ENCODE data around the gene SAT2. TPM values are rescaled to one million over a fixed set of nuclear protein-coding genes. Genes with fewer than 3 reads are reported as not detected.

The SAT2 gene
- total RNA-seq: 76.3 and 89.1 TPM in 2 replicates
- long read RNA-seq, transcript SAT2-202 (6 exons, 974 nt): major isoform, 5 of 19 reads
- long read RNA-seq, transcript SAT2-208 (5 exons, 640 nt): major isoform, 5 of 19 reads
- long read RNA-seq, partial matches to known transcripts: 0 of 19 reads
- long read RNA-seq, other reads (novel, unspliced or antisense): 4 of 19 reads

- H3K36me3 Mint-ChIP-seq (ENCODE audit: low read depth): peaks cover 3% of the 10 kb centered on the region
- peak within 1 kb of the TSS; percentile 90 for H3K4me3 Mint-ChIP-seq
- peak within 1 kb of the TSS; percentile 96 for H3K27ac Mint-ChIP-seq (ENCODE audit: unreplicated experiment)
- no peaks in the 10 kb centered on the region for H3K27me3 Mint-ChIP-seq (ENCODE audit: low read depth)
- peak; percentile 95 for DNase-seq (ENCODE audit: low read depth, low spot score)
- TF ChIP-seq, protein P1, sequence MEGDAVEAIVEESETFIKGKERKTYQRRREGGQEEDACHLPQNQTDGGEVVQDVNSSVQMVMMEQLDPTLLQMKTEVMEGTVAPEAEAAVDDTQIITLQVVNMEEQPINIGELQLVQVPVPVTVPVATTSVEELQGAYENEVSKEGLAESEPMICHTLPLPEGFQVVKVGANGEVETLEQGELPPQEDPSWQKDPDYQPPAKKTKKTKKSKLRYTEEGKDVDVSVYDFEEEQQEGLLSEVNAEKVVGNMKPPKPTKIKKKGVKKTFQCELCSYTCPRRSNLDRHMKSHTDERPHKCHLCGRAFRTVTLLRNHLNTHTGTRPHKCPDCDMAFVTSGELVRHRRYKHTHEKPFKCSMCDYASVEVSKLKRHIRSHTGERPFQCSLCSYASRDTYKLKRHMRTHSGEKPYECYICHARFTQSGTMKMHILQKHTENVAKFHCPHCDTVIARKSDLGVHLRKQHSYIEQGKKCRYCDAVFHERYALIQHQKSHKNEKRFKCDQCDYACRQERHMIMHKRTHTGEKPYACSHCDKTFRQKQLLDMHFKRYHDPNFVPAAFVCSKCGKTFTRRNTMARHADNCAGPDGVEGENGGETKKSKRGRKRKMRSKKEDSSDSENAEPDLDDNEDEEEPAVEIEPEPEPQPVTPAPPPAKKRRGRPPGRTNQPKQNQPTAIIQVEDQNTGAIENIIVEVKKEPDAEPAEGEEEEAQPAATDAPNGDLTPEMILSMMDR (conservative IDR thresholded peaks at IDR 0.05): no peak
- H3K9me3 Mint-ChIP-seq: no peaks in the 10 kb centered on the region
- peaks cover 30% of the 10 kb centered on the region for H3K4me1 Mint-ChIP-seq
Measured at GRCh38 chr17:7627250-7628121, at the start of gene SAT2. TSS of gene SAT2 (minus strand) at chr17:7627821. CDS start at chr17:7627635, 186 bp downstream.

DNA sequence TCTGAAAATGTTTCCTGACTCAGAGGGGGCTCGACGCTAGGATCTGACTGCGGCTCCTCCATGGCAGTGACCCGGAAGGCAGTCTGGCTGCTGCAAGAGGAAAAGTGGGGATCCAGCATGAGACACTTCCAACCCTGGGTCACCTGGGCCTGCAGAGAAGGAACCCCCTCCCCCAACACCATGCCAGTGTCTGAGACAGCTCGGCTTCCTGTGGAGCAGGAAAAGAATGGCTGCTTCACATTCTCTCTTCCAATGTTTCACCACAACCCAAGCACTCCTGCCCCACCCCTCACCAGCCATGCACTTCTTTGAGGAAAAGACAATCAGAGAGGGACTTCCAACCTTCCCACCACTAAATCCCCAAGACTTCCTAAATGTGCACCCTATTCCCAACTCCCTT is 48.9 kb upstream of the SAT2 start:
- Mint-ChIP-seq H3K4me3 (no peak overlapping the region), H3K27me3 (ENCODE audit: low read depth) (no peaks in the 10 kb centered on the region)
- TF ChIP-seq, protein P1 (conservative IDR thresholded peaks at IDR 0.05): no peak

GRCh38 chr17:7674934-7675333 is 47.3 kb upstream of the SAT2 start:
- Mint-ChIP-seq H3K27ac (ENCODE audit: unreplicated experiment) (no peak overlapping the region), H3K4me3 (no peak overlapping the region), H3K4me1 (peaks cover 15% of the 10 kb centered on the region), H3K36me3 (ENCODE audit: low read depth) (peaks cover 35% of the 10 kb centered on the region), H3K9me3 (peaks cover 2% of the 10 kb centered on the region), H3K27me3 (ENCODE audit: low read depth) (no peaks in the 10 kb centered on the region)
- TF ChIP-seq, protein P1 (conservative IDR thresholded peaks at IDR 0.05): no peak
- no peak for DNase-seq (ENCODE audit: low read depth, low spot score)

More for the DNA sequence above, 48.9 kb upstream of the SAT2 start:
- Mint-ChIP-seq H3K4me1 (peaks cover 15% of the 10 kb centered on the region), H3K27ac (ENCODE audit: unreplicated experiment) (no peak overlapping the region), H3K36me3 (ENCODE audit: low read depth) (peaks cover 32% of the 10 kb centered on the region), H3K9me3 (peaks cover 2% of the 10 kb centered on the region)
- DNase-seq (ENCODE audit: low read depth, low spot score): no peak

DNA sequence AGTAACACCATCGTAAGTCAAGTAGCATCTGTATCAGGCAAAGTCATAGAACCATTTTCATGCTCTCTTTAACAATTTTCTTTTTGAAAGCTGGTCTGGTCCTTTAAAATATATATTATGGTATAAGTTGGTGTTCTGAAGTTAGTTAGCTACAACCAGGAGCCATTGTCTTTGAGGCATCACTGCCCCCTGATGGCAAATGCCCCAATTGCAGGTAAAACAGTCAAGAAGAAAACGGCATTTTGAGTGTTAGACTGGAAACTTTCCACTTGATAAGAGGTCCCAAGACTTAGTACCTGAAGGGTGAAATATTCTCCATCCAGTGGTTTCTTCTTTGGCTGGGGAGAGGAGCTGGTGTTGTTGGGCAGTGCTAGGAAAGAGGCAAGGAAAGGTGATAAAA is 45.6 kb upstream of the SAT2 start:
- Mint-ChIP-seq H3K9me3 (peaks cover 2% of the 10 kb centered on the region), H3K4me3 (no peak overlapping the region), H3K27ac (ENCODE audit: unreplicated experiment) (no peak overlapping the region), H3K4me1 (peaks cover 15% of the 10 kb centered on the region), H3K27me3 (ENCODE audit: low read depth) (no peaks in the 10 kb centered on the region), H3K36me3 (ENCODE audit: low read depth) (peaks cover 35% of the 10 kb centered on the region)
- TF ChIP-seq, protein P1 (conservative IDR thresholded peaks at IDR 0.05): peak; percentile 64
- DNase-seq (ENCODE audit: low read depth, low spot score): peak; percentile 45

DNA sequence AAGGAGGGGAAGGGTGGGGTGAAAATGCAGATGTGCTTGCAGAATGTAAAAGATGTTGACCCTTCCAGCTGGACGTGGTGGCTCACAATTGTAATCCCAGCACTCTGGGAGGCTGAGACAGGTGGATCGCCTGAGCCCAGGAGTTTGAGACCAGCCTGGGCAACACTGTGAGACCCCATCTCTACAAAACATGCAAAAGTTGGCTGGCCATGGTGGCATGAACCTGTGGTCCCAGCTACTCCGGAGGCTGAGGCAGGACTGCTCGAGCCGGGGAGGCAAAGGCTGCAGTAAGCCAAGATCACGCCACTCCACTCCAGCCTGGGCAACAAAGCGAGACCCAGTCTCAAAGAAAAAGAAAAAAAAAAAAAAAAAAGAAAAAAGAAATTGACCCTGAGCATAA is 40.9 kb upstream of the SAT2 start:
- TF ChIP-seq, protein P1 (conservative IDR thresholded peaks at IDR 0.05): no peak

More for the DNA sequence above, 40.9 kb upstream of the SAT2 start:
- Mint-ChIP-seq H3K4me3 (no peak overlapping the region), H3K4me1 (no peaks in the 10 kb centered on the region), H3K27me3 (ENCODE audit: low read depth) (no peaks in the 10 kb centered on the region), H3K9me3 (peaks cover 2% of the 10 kb centered on the region), H3K27ac (ENCODE audit: unreplicated experiment) (no peak overlapping the region), H3K36me3 (ENCODE audit: low read depth) (peaks cover 18% of the 10 kb centered on the region)
- DNase-seq (ENCODE audit: low read depth, low spot score): no peak

Data from neural crest cell (in vitro differentiated cells).